GM12878 (cell line): ENCODE data around the gene GALNT17. TPM values are rescaled to one million over a fixed set of nuclear protein-coding genes. Genes with fewer than 3 reads are reported as not detected.

Source experiments
- ATAC-seq: fragments of 200-7000 bp; cut with Tn5 transposase; 3 replicates; pipeline ENCODE4 v1.9.1; 2020; ENCODE audit warnings: mild to moderate bottlenecking, moderate library complexity
- BruUV-seq: library from RNA; stranded (reverse); fragments of 400-500 nt; replicated peaks from 2 replicates; lab custom pipeline; 2021; lab: Mats Ljungman, UMichigan
- CTCF ChIA-PET: fragments of 300-600 bp; sonication (Branson Sonifier 250); formaldehyde crosslinking; extraction: SDS; loops from one replicate; lab custom pipeline; 2021; ENCODE audit warnings: inconsistent platforms; lab: Yijun Ruan, JAX
- POLR2A ChIA-PET: fragments of 350-600 bp; formaldehyde crosslinking; extraction: SDS; loops from one replicate; lab custom pipeline; 2021; ENCODE audit warnings: inconsistent platforms; lab: Charles Lee
- RAD21 ChIA-PET: fragments of 300-600 bp; sonication (Branson Sonifier 250); formaldehyde crosslinking; loops from one replicate; lab custom pipeline; 2023; ENCODE audit warnings: antibody characterized with exemption; ENCODE audit not compliant: unreplicated experiment; lab: Charles Lee
- SMC1A ChIA-PET: fragments of 300-600 bp; sonication (Branson Sonifier 250); formaldehyde crosslinking; loops from one replicate; lab custom pipeline; 2023; ENCODE audit not compliant: unreplicated experiment, uncharacterized antibody; lab: Charles Lee
- DNase-seq: peaks from one replicate; pipeline ENCODE4 v3.0.0-alpha.2; 2011; ENCODE audit warnings: low read depth, low spot score
- FAIRE-seq: peaks from 3 replicates; lab custom pipeline; 2011; peaks lifted over from hg19 to GRCh38; lab: Jason Lieb, UNC
- H2AFZ ChIP-seq: 2 replicates; pipeline ENCODE4 v1.6.0; 2011; ENCODE audit warnings: low read depth, low read length, control low read depth; ENCODE audit not compliant: control insufficient read depth
- H3K27ac ChIP-seq: 2 replicates; pipeline ENCODE4 v1.5.1; 2011; ENCODE audit warnings: control low read depth; ENCODE audit not compliant: control insufficient read depth, insufficient read depth
- H3K27me3 ChIP-seq, 2 experiments: replicated peaks in 1 of 2; 2 replicates each; pipeline versions ENCODE4 v1.6.0 to v1.6.1; 2011; ENCODE audit warnings: low read length in 1 of 2; ENCODE audit not compliant: control insufficient read depth in 2 of 2, insufficient read depth in 2 of 2
- H3K36me3 ChIP-seq, 2 experiments: 2 replicates each; pipeline ENCODE4 v1.5.1; 2011; ENCODE audit warnings: low read length in 1 of 2; ENCODE audit not compliant: control insufficient read depth in 2 of 2, insufficient read depth in 2 of 2
- H3K4me1 ChIP-seq: 2 replicates; pipeline ENCODE4 v1.6.1; 2011; ENCODE audit warnings: mild to moderate bottlenecking, low read length, moderate library complexity, mixed read lengths; ENCODE audit not compliant: control insufficient read depth, insufficient read depth
- H3K4me2 ChIP-seq: 2 replicates; pipeline ENCODE4 v1.6.0; 2011; ENCODE audit warnings: control low read depth; ENCODE audit not compliant: control insufficient read depth, insufficient read depth
- H3K4me3 ChIP-seq: fragments of 200-600 bp; sonication (generic); 2 replicates; pipeline ENCODE4 v1.5.1; 2016
- H3K79me2 ChIP-seq: 2 replicates; pipeline ENCODE4 v1.6.0; 2011; ENCODE audit warnings: low read length; ENCODE audit not compliant: control insufficient read depth, insufficient read depth
- H3K9ac ChIP-seq: 2 replicates; pipeline ENCODE4 v1.8.0; 2011; ENCODE audit warnings: low read length, control low read depth, mixed read lengths; ENCODE audit not compliant: control insufficient read depth, insufficient read depth
- H3K9me3 ChIP-seq: replicated peaks from 3 replicates; pipeline ENCODE4 v1.5.1; 2011; ENCODE audit warnings: mild to moderate bottlenecking, low read length; ENCODE audit not compliant: control insufficient read depth, insufficient read depth
- H4K20me1 ChIP-seq: 2 replicates; pipeline ENCODE4 v1.6.0; 2011; ENCODE audit not compliant: control insufficient read depth, insufficient read depth
- ASH2L ChIP-seq: fragments of 300-600, 200-600 bp; sonication (generic); IDR thresholded peaks from 2 replicates; pipeline ENCODE4 v1.6.1; 2017; ENCODE audit warnings: low read depth, mild to moderate bottlenecking, borderline replicate concordance
- BACH1 ChIP-seq: fragments of 450-650 bp; IDR thresholded peaks from 2 replicates; pipeline ENCODE4 v1.6.1; 2017; ENCODE audit warnings: mild to moderate bottlenecking, borderline replicate concordance
- CBFB ChIP-seq: IDR thresholded peaks from 2 replicates; pipeline ENCODE4 v1.6.1; 2016; ENCODE audit warnings: antibody characterized with exemption, low read depth
- CREM ChIP-seq: IDR thresholded peaks from 2 replicates; pipeline ENCODE4 v1.6.1; 2014; ENCODE audit warnings: antibody characterized with exemption, low read depth
- CTCF ChIP-seq, 3 experiments: IDR thresholded peaks in 2 of 3; conservative IDR thresholded peaks in 1 of 3; 2 replicates each; pipeline ENCODE4 v1.5.1; 2011; ENCODE audit warnings: low read depth in 3 of 3, low read length in 3 of 3, mild to moderate bottlenecking in 3 of 3, control low read depth in 2 of 3, moderate library complexity in 2 of 3, inconsistent platforms in 1 of 3, mixed read lengths in 1 of 3; ENCODE audit not compliant: control insufficient read depth in 2 of 3, insufficient read depth in 1 of 3; ENCODE audit errors: extremely low read depth in 1 of 3
- DPF2 ChIP-seq: fragments of 450-650 bp; IDR thresholded peaks from 2 replicates; pipeline ENCODE4 v1.6.1; 2017; ENCODE audit warnings: mild to moderate bottlenecking
- IKZF2 ChIP-seq, 2 experiments: fragments of 450-650 bp; IDR thresholded peaks; 2 replicates each; pipeline ENCODE4 v1.6.1; 2017; ENCODE audit warnings: mild to moderate bottlenecking in 2 of 2, moderate library complexity in 2 of 2
- NR2C2 ChIP-seq: IDR thresholded peaks from 2 replicates; pipeline ENCODE4 v1.6.1; 2011; ENCODE audit warnings: borderline replicate concordance, low read depth; ENCODE audit not compliant: control insufficient read depth, insufficient read length
- PAX8 ChIP-seq: fragments of 450-650 bp; IDR thresholded peaks from 2 replicates; pipeline ENCODE4 v1.6.1; 2017; ENCODE audit warnings: mild to moderate bottlenecking, moderate library complexity
- PBX3 ChIP-seq: IDR thresholded peaks from 2 replicates; pipeline ENCODE4 v1.6.1; 2011; ENCODE audit warnings: mild to moderate bottlenecking, low read depth, low read length, moderate library complexity; ENCODE audit not compliant: insufficient replicate concordance
- RAD21 ChIP-seq: IDR thresholded peaks from 2 replicates; pipeline ENCODE4 v1.6.1; 2011; ENCODE audit warnings: mild to moderate bottlenecking, low read depth, low read length, moderate library complexity; ENCODE audit not compliant: insufficient read depth
- RBBP5 ChIP-seq: fragments of 200-600 bp; sonication (generic); conservative IDR thresholded peaks from 2 replicates; pipeline ENCODE4 v1.6.1; 2016
- WRNIP1 ChIP-seq: IDR thresholded peaks from 2 replicates; pipeline ENCODE4 v1.6.1; 2011; ENCODE audit warnings: low read depth, low read length, improper control_type of control experiment, borderline replicate concordance
- ZNF24 ChIP-seq: fragments of 450-650 bp; IDR thresholded peaks from 2 replicates; pipeline ENCODE4 v1.6.1; 2017; ENCODE audit warnings: antibody characterized with exemption, mild to moderate bottlenecking
- ZNF592 ChIP-seq: fragments of 450-650 bp; IDR thresholded peaks from 2 replicates; pipeline ENCODE4 v1.6.1; 2017; ENCODE audit warnings: mild to moderate bottlenecking, moderate library complexity
- WGBS: methylation state at CpG from one replicate; pipeline ENCODE4 v1.1.6; 2016; ENCODE audit warnings: low lambda C conversion rate; ENCODE audit not compliant: insufficient replicate concordance, insufficient coverage; ENCODE audit errors: missing lambda C conversion rate; 5-methylcytosine and 5-hydroxymethylcytosine counted together
- in situ Hi-C: fragments of 300-500 bp; cut with MboI; formaldehyde crosslinking; loops from 9 replicates; pipeline ENCODE4 v1.14.3; 2018; ENCODE audit warnings: mixed read lengths
- intact Hi-C: fragments of 100-400 bp; cut with micrococcal nuclease; formaldehyde crosslinking; loops from one replicate; pipeline ENCODE4 v1.14.2; 2022; ENCODE audit not compliant: unreplicated experiment
- polyA plus RNA-seq, 11 experiments: library from polyadenylated mRNA; depleted of rRNA in 4 of 11; unstranded in 6 of 11; stranded (reverse) in 5 of 11; fragments of >200 nt; fragmentation: Nextera tagmentation in 4 of 11; fragmentation: Illumina TruSeq in 1 of 11; extraction: Ambion mirVana in 4 of 11; extraction: Trizol in 1 of 11; gene quantifications; 1 replicate in 1 of 11; 2 replicates in 10 of 11; pipeline versions ENCODE4 v1.2.1 to v1.2.3, GENCODE V29; 2011 to 2016; ENCODE audit warnings: inconsistent platforms in 2 of 11, missing spikeins in 2 of 11, low read depth in 1 of 11
- total RNA-seq, 4 experiments: library from RNA; depleted of rRNA in 3 of 4; stranded (reverse); fragments of >200 nt in 3 of 4; fragmentation: Illumina TruSeq in 1 of 4; extraction: Trizol in 1 of 4; gene quantifications; 2 replicates each; pipeline versions ENCODE4 v1.2.1 to v1.2.3, GENCODE V29; 2013 to 2021

GALNT17 gene
- total and polyA plus RNA-seq, 10 of the 15 experiments (the other 5 are each of a cell fraction or from before 2014, with no cell fraction given), result 0.12 to 0.15 TPM; not detected in 8

- no peak for FAIRE-seq
- intact Hi-C loops (no loop called here), in situ Hi-C loops (no loop called here)
- H3K27me3 ChIP-seq, result no peaks in the 10 kb centered on the region
- no peak overlapping the region for H2AFZ ChIP-seq
- 7% methylated on average over 6 of the region's 6 CpGs for WGBS
- H3K27ac ChIP-seq, result no peak overlapping the region
- BruUV-seq, result no TSS peak
- no peak overlapping the region for H3K9ac ChIP-seq
- SMC1A ChIA-PET, result no interaction called here
- no peaks in the 10 kb centered on the region for H4K20me1 ChIP-seq
- RAD21 ChIA-PET, result no interaction called here
- H3K79me2 ChIP-seq, result no peaks in the 10 kb centered on the region
- POLR2A ChIA-PET, result no interaction called here
- TF ChIP-seq CBFB, result no peak
- TF ChIP-seq PBX3, result no peak
- TF ChIP-seq IKZF2 (IDR thresholded peaks at IDR 0.05), result no peak
- TF ChIP-seq ZNF24, result no peak
- no peak for TF ChIP-seq CTCF (IDR thresholded peaks at IDR 0.05 in 2 of 3, conservative IDR thresholded peaks at IDR 0.05 in 1 of 3; ENCODE audit: control insufficient read depth in 2 of 3, extremely low read depth in 1 of 3, insufficient read depth in 1 of 3, low read depth in 3 of 3, low read length in 3 of 3)
- no peak for TF ChIP-seq PAX8
- no peak for TF ChIP-seq ZNF592
- TF ChIP-seq RAD21, result no peak
- no peak for TF ChIP-seq DPF2
- no peak for TF ChIP-seq CREM
- TF ChIP-seq RBBP5, result no peak
- no peak for TF ChIP-seq ASH2L
- no peak for TF ChIP-seq NR2C2
- no peak for TF ChIP-seq WRNIP1
- no peak for TF ChIP-seq BACH1
- H3K4me3 ChIP-seq, result no peak overlapping the region
- H3K36me3 ChIP-seq, result no peaks in the 10 kb centered on the region
- no peaks in the 10 kb centered on the region; the same call in 2 of the 3 replicates for H3K9me3 ChIP-seq
- DNase-seq, result no peak
- CTCF ChIA-PET, result no interaction called here
- H3K4me1 ChIP-seq, result no peaks in the 10 kb centered on the region
- H3K4me2 ChIP-seq, result no peak overlapping the region
- no peak for ATAC-seq
Measured at GRCh38 chr7:71465741-71466189, 333.8 kb downstream of the GALNT17 start.
